ENCODE results near the gene GAL3ST2. TPM values are rescaled to one million over a fixed set of nuclear protein-coding genes. Genes with fewer than 3 reads are reported as not detected.
"Not testable (repeated sequence)": the region's sequence is repeated elsewhere in the genome, so short reads cannot be mapped to it uniquely, and the experiment has no call there.

GAL3ST2 gene
- polyA plus RNA-seq, 1 of the 3 experiments (the other 2 are of a cell fraction): 0.15 TPM

GRCh38 chr2:241818229-241818942 lies 41.8 kb downstream of the GAL3ST2 start:
- Histone ChIP-seq H3K4me3 (ENCODE audit: low read depth in 2 of 2, low read length in 1 of 2) (no peak overlapping the region), H3F3A (replicated peaks; ENCODE audit: insufficient read depth) (peaks cover 7% of the 10 kb centered on the region), H3K4me2 (no peak overlapping the region), H3K9ac (no peak overlapping the region), H3K79me2 (ENCODE audit: insufficient read depth) (no peaks in the 10 kb centered on the region), H3K9me3 (no peaks in the 10 kb centered on the region), H3K4me1 (ENCODE audit: control insufficient read depth in 1 of 2, insufficient read depth in 2 of 2, low read depth in 1 of 2, low read length in 1 of 2) (peaks cover 0 to 8% of the 10 kb centered on the region in 2 experiments; a peak in 1 of 4 replicates), H3K27me3 (ENCODE audit: insufficient read depth) (no peaks in the 10 kb centered on the region), H4K20me1 (ENCODE audit: insufficient read depth) (no peaks in the 10 kb centered on the region), H2AFZ (ENCODE audit: low read depth) (no peak overlapping the region), H3K36me3 (replicated peaks in 1 of 2; ENCODE audit: control insufficient read depth in 1 of 2, insufficient read depth in 2 of 2, low read length in 1 of 2) (no peaks in the 10 kb centered on the region), H3K27ac (ENCODE audit: low read depth in 2 of 2, low read length in 1 of 2) (no peak overlapping the region), H3K9me2 (no peaks in the 10 kb centered on the region)
- WGBS (ENCODE audit: low lambda C conversion rate): 67% methylated on average over 16 of the region's 25 CpGs
- TF ChIP-seq SIN3A (IDR thresholded peaks at IDR 0.05; ENCODE audit: borderline replicate concordance, low read depth, low read length): no peak
- no peak for TF ChIP-seq MAX (IDR thresholded peaks at IDR 0.05; ENCODE audit: low read depth)
- TF ChIP-seq FOXM1 (IDR thresholded peaks at IDR 0.05; ENCODE audit: low read depth): no peak
- no peak for TF ChIP-seq RXRA (IDR thresholded peaks at IDR 0.05; ENCODE audit: borderline replicate concordance, low read depth)
- TF ChIP-seq TCF12 (IDR thresholded peaks at IDR 0.05): no peak
- TF ChIP-seq RCOR1 (IDR thresholded peaks at IDR 0.05; ENCODE audit: low read length): no peak
- TF ChIP-seq GABPA (IDR thresholded peaks at IDR 0.05; ENCODE audit: low read depth): no peak
- no peak for TF ChIP-seq CHD2 (IDR thresholded peaks at IDR 0.05; ENCODE audit: low read length, partially characterized antibody)
- TF ChIP-seq SMC3 (IDR thresholded peaks at IDR 0.05; ENCODE audit: low read depth, low read length): no peak
- TF ChIP-seq MXI1 (IDR thresholded peaks at IDR 0.05; ENCODE audit: low read depth, low read length): no peak
- no peak for TF ChIP-seq NFIC (IDR thresholded peaks at IDR 0.05; ENCODE audit: borderline replicate concordance)
- TF ChIP-seq USF2 (IDR thresholded peaks at IDR 0.05; ENCODE audit: borderline replicate concordance, low read depth, low read length): no peak
- TF ChIP-seq NRF1 (IDR thresholded peaks at IDR 0.05; ENCODE audit: low read depth, low read length): no peak
- no peak for TF ChIP-seq ELF1 (IDR thresholded peaks at IDR 0.05)
- no peak for DNase-seq
- ChIA-PET CTCF (no interaction called here), POLR2A (no interaction called here)

GRCh38 chr2:241818943-241819270 lies 42.3 kb downstream of the GAL3ST2 start:
- H3K4me1 ChIP-seq (ENCODE audit: control insufficient read depth in 1 of 2, insufficient read depth in 2 of 2, low read depth in 1 of 2, low read length in 1 of 2): peaks cover 0 to 8% of the 10 kb centered on the region in 2 experiments; a peak in 1 of 4 replicates
- no peak overlapping the region for H3K4me3 ChIP-seq (ENCODE audit: low read depth in 2 of 2, low read length in 1 of 2)
- TF ChIP-seq TCF12 (IDR thresholded peaks at IDR 0.05) (no peak), MEF2A (IDR thresholded peaks at IDR 0.05; ENCODE audit: borderline replicate concordance, low read depth) (no peak), RAD21 (IDR thresholded peaks at IDR 0.05; ENCODE audit: low read length) (no peak), POLR2AphosphoS5 (IDR thresholded peaks at IDR 0.05; ENCODE audit: low read depth, low read length) (no peak), JUND (IDR thresholded peaks at IDR 0.05) (no peak), EP300 (IDR thresholded peaks at IDR 0.05; ENCODE audit: borderline replicate concordance in 1 of 2, low read depth in 1 of 2, low read length in 1 of 2) (no peak), FOXJ3 (CRISPR knock-in tag; IDR thresholded peaks at IDR 0.05) (no peak)
- DNase-seq: no peak
- H3K79me2 ChIP-seq (ENCODE audit: insufficient read depth): no peaks in the 10 kb centered on the region
- no peaks in the 10 kb centered on the region for H3K9me3 ChIP-seq
- no peaks in the 10 kb centered on the region for H3K27me3 ChIP-seq (ENCODE audit: insufficient read depth)
- no peaks in the 10 kb centered on the region for H3K36me3 ChIP-seq (replicated peaks in 1 of 2; ENCODE audit: control insufficient read depth in 1 of 2, insufficient read depth in 2 of 2, low read length in 1 of 2)
- 81% methylated on average over 10 of the region's 10 CpGs for WGBS (ENCODE audit: low lambda C conversion rate)
- peaks cover 7% of the 10 kb centered on the region for H3F3A ChIP-seq (replicated peaks; ENCODE audit: insufficient read depth)
- CTCF ChIA-PET: no interaction called here
- no peak overlapping the region for H2AFZ ChIP-seq (ENCODE audit: low read depth)
- no peaks in the 10 kb centered on the region for H4K20me1 ChIP-seq (ENCODE audit: insufficient read depth)
- no peak overlapping the region for H3K27ac ChIP-seq (ENCODE audit: low read depth in 2 of 2, low read length in 1 of 2)
- H3K4me2 ChIP-seq: no peak overlapping the region
- H3K9me2 ChIP-seq: no peaks in the 10 kb centered on the region
- POLR2A ChIA-PET: no interaction called here
- H3K9ac ChIP-seq: no peak overlapping the region

- H3K36me3 ChIP-seq (replicated peaks in 1 of 2; ENCODE audit: control insufficient read depth in 1 of 2, insufficient read depth in 2 of 2, low read length in 1 of 2); H3K4me1 ChIP-seq (ENCODE audit: control insufficient read depth in 1 of 2, insufficient read depth in 2 of 2, low read depth in 1 of 2, low read length in 1 of 2); H3K27me3 ChIP-seq (ENCODE audit: insufficient read depth); POLR2A ChIA-PET; H3K9me2 ChIP-seq; H3K4me3 ChIP-seq (ENCODE audit: low read depth in 2 of 2, low read length in 1 of 2); DNase-seq; H3K79me2 ChIP-seq (ENCODE audit: insufficient read depth); H3K9ac ChIP-seq; H3F3A ChIP-seq (replicated peaks; ENCODE audit: insufficient read depth); H3K9me3 ChIP-seq; H4K20me1 ChIP-seq (ENCODE audit: insufficient read depth); H3K4me2 ChIP-seq; CTCF ChIA-PET; H2AFZ ChIP-seq (ENCODE audit: low read depth); H3K27ac ChIP-seq (ENCODE audit: low read depth in 2 of 2, low read length in 1 of 2): not testable (repeated sequence)
- 74% methylated on average over 24 of the region's 27 CpGs for WGBS (ENCODE audit: low lambda C conversion rate)
These were observed 43.5 kb downstream of the GAL3ST2 start for GRCh38 chr2:241819947-241820624.
